HepG2 (cell line): Measurements from ENCODE around the gene RUVBL1. TPM values are rescaled to one million over a fixed set of nuclear protein-coding genes. Genes with fewer than 3 reads are reported as not detected.

ENCODE experiments used
- BRF2 ChIP-seq: sonication (generic); formaldehyde crosslinking; IDR thresholded peaks from 2 replicates; pipeline ENCODE4 v1.8.1; 2022; ENCODE audit warnings: mild to moderate bottlenecking, missing genetic modification reagents
- CEBPG ChIP-seq: IDR thresholded peaks from 2 replicates; pipeline ENCODE4 v1.6.1; 2016
- DMAP1 ChIP-seq: IDR thresholded peaks from 2 replicates; pipeline ENCODE4 v1.6.1; 2016
- HMGXB4 ChIP-seq, 2 experiments: sonication (generic) in 1 of 2; formaldehyde crosslinking in 1 of 2; IDR thresholded peaks; 2 replicates each; pipeline versions ENCODE4 v1.4.0 to v1.6.1; 2018 to 2020; ENCODE audit warnings: missing genetic modification reagents in 2 of 2, borderline replicate concordance in 1 of 2, low read depth in 1 of 2, mild to moderate bottlenecking in 1 of 2, missing biosample characterization in 1 of 2
- KLF11 ChIP-seq: IDR thresholded peaks from 2 replicates; pipeline ENCODE4 v1.6.1; 2016; ENCODE audit warnings: missing compliant biosample characterization
- MEIS1 ChIP-seq: sonication (generic); formaldehyde crosslinking; IDR thresholded peaks from 2 replicates; pipeline ENCODE4 v1.9.0; 2021; ENCODE audit warnings: mild to moderate bottlenecking, missing genetic modification reagents, moderate library complexity, borderline replicate concordance
- PAWR ChIP-seq: sonication (generic); formaldehyde crosslinking; IDR thresholded peaks from 2 replicates; pipeline ENCODE4 v1.4.0; 2020; ENCODE audit warnings: missing genetic modification reagents, mild to moderate bottlenecking, borderline replicate concordance
- REL ChIP-seq: sonication (generic); formaldehyde crosslinking; conservative IDR thresholded peaks from 2 replicates; pipeline ENCODE4 v1.8.0; 2022; ENCODE audit warnings: mild to moderate bottlenecking, missing genetic modification reagents, moderate library complexity
- STAT5B ChIP-seq: sonication (generic); formaldehyde crosslinking; IDR thresholded peaks from 2 replicates; pipeline ENCODE4 v1.4.0; 2020; ENCODE audit warnings: missing genetic modification reagents
- ZBTB20 ChIP-seq: sonication (generic); formaldehyde crosslinking; IDR thresholded peaks from 2 replicates; pipeline ENCODE4 v1.8.1; 2023; ENCODE audit warnings: missing genetic modification reagents, low read depth, mild to moderate bottlenecking, borderline replicate concordance
- ZNF747 ChIP-seq: sonication (generic); formaldehyde crosslinking; IDR thresholded peaks from 2 replicates; pipeline ENCODE4 v1.8.1; 2023; ENCODE audit warnings: missing genetic modification reagents, mild to moderate bottlenecking, borderline replicate concordance
- polyA plus RNA-seq, 8 experiments: library from polyadenylated mRNA; depleted of rRNA in 3 of 8; stranded (reverse) in 7 of 8; unstranded in 1 of 8; fragments of >200 nt; fragmentation: Illumina TruSeq in 4 of 8; extraction: Trizol in 4 of 8; gene quantifications; 2 replicates each; pipeline versions ENCODE4 v1.2.1 to v1.2.3, GENCODE V29; 2011 to 2016; ENCODE audit warnings: low read depth in 4 of 8, missing spikeins in 1 of 8, mixed read lengths in 1 of 8; ENCODE audit not compliant: insufficient read depth in 1 of 8
- total RNA-seq, 5 experiments: library from RNA; depleted of rRNA; stranded (reverse); fragments of >200 nt; fragmentation: Illumina TruSeq; extraction: Trizol; gene quantifications; 2 replicates each; pipeline ENCODE4 v1.2.3, GENCODE V29; 2016; ENCODE audit warnings: low read depth in 1 of 5
- TF ChIP-seq, protein P1 (sequence below): IDR thresholded peaks from 2 replicates; pipeline ENCODE4 v1.6.1; 2016; ENCODE audit warnings: missing compliant biosample characterization, missing genetic modification reagents, borderline replicate concordance
- TF ChIP-seq, protein P2 (sequence below): sonication (generic); formaldehyde crosslinking; IDR thresholded peaks from 2 replicates; pipeline ENCODE4 v1.5.0; 2020; ENCODE audit warnings: missing genetic modification reagents, mild to moderate bottlenecking, borderline replicate concordance
- TF ChIP-seq, protein P3 (sequence below): sonication (generic); formaldehyde crosslinking; IDR thresholded peaks from 2 replicates; pipeline ENCODE4 v1.5.0; 2020; ENCODE audit warnings: missing genetic modification reagents
- TF ChIP-seq, protein P4 (sequence below): sonication (generic); formaldehyde crosslinking; IDR thresholded peaks from 2 replicates; pipeline ENCODE4 v1.4.0; 2020; ENCODE audit warnings: missing genetic modification reagents, borderline replicate concordance
- TF ChIP-seq, protein P5 (sequence below): sonication (generic); formaldehyde crosslinking; IDR thresholded peaks from 2 replicates; pipeline ENCODE4 v1.4.0; 2020; ENCODE audit warnings: missing genetic modification reagents, mild to moderate bottlenecking, borderline replicate concordance

The RUVBL1 gene
- total and polyA plus RNA-seq, 2 of the 13 experiments (the other 11 are each of a cell fraction or from before 2014, with no cell fraction given): 32.7 to 86.3 TPM

DNA sequence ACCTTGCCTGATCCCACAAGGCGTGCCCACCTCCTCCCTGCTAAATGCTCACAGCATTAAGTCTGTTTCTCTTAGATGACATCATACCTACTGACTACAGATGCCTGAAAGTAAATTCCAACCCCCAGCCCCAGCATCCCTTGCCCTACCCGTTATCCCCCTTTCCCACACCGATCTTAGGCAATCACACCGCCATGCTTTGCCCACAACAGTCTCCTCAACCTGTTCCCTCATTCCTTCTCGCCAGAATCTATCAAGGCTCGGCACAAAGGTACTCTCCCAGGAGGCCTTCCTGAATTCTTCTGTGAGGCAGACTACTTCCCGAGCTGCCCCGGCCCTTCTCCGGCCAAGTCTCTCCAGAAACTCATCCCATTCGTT lies 72.2 kb downstream of the RUVBL1 start (continued):
- TF ChIP-seq HMGXB4 (CRISPR knock-in tag; IDR thresholded peaks at IDR 0.05; ENCODE audit: borderline replicate concordance in 1 of 2, low read depth in 1 of 2) (0 out of 4 replicates have a peak, but pooled peaks of 1 of the 2 experiments have one; percentile 9), ZNF747 (CRISPR knock-in tag) (no peak), KLF11 (no peak), STAT5B (no peak), BRF2 (CRISPR knock-in tag) (0 out of 2 replicates have a peak, but pooled peaks have one; percentile 19), REL (CRISPR knock-in tag) (0 out of 2 replicates have a peak, but pooled peaks have one; percentile 11), PAWR (CRISPR knock-in tag) (no peak), DMAP1 (CRISPR knock-in tag) (0 out of 2 replicates have a peak, but pooled peaks have one; percentile 2), ZBTB20 (CRISPR knock-in tag) (no peak), MEIS1 (CRISPR knock-in tag) (no peak), CEBPG (peak; percentile 43; the same call in 1 of the 2 replicates)
- TF ChIP-seq, protein P1, sequence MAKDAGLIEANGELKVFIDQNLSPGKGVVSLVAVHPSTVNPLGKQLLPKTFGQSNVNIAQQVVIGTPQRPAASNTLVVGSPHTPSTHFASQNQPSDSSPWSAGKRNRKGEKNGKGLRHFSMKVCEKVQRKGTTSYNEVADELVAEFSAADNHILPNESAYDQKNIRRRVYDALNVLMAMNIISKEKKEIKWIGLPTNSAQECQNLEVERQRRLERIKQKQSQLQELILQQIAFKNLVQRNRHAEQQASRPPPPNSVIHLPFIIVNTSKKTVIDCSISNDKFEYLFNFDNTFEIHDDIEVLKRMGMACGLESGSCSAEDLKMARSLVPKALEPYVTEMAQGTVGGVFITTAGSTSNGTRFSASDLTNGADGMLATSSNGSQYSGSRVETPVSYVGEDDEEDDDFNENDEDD (CRISPR knock-in tag): no peak
- TF ChIP-seq, protein P2, sequence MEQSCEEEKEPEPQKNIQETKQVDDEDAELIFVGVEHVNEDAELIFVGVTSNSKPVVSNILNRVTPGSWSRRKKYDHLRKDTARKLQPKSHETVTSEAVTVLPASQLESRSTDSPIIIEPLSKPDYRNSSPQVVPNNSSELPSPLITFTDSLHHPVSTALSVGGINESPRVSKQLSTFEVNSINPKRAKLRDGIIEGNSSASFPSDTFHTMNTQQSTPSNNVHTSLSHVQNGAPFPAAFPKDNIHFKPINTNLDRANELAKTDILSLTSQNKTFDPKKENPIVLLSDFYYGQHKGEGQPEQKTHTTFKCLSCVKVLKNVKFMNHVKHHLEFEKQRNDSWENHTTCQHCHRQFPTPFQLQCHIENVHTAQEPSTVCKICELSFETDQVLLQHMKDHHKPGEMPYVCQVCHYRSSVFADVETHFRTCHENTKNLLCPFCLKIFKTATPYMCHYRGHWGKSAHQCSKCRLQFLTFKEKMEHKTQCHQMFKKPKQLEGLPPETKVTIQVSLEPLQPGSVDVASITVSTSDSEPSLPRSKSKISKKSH (CRISPR knock-in tag): no peak
- TF ChIP-seq, protein P3, sequence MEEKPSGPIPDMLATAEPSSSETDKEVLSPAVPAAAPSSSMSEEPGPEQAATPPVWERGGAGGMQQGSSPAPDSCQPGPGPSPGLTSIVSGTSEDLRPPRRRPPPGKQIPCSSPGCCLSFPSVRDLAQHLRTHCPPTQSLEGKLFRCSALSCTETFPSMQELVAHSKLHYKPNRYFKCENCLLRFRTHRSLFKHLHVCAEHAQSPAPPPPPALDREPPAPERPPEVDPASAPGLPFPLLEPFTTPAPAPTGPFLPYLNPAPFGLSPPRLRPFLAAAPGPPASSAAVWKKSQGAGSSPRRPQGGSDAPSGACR (CRISPR knock-in tag): peak; percentile 69; the same call in 1 of the 2 replicates
- TF ChIP-seq, protein P4, sequence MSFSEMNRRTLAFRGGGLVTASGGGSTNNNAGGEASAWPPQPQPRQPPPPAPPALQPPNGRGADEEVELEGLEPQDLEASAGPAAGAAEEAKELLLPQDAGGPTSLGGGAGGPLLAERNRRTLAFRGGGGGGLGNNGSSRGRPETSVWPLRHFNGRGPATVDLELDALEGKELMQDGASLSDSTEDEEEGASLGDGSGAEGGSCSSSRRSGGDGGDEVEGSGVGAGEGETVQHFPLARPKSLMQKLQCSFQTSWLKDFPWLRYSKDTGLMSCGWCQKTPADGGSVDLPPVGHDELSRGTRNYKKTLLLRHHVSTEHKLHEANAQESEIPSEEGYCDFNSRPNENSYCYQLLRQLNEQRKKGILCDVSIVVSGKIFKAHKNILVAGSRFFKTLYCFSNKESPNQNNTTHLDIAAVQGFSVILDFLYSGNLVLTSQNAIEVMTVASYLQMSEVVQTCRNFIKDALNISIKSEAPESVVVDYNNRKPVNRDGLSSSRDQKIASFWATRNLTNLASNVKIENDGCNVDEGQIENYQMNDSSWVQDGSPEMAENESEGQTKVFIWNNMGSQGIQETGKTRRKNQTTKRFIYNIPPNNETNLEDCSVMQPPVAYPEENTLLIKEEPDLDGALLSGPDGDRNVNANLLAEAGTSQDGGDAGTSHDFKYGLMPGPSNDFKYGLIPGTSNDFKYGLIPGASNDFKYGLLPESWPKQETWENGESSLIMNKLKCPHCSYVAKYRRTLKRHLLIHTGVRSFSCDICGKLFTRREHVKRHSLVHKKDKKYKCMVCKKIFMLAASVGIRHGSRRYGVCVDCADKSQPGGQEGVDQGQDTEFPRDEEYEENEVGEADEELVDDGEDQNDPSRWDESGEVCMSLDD (CRISPR knock-in tag): 0 out of 2 replicates have a peak, but pooled peaks have one; percentile 8
- TF ChIP-seq, protein P5, sequence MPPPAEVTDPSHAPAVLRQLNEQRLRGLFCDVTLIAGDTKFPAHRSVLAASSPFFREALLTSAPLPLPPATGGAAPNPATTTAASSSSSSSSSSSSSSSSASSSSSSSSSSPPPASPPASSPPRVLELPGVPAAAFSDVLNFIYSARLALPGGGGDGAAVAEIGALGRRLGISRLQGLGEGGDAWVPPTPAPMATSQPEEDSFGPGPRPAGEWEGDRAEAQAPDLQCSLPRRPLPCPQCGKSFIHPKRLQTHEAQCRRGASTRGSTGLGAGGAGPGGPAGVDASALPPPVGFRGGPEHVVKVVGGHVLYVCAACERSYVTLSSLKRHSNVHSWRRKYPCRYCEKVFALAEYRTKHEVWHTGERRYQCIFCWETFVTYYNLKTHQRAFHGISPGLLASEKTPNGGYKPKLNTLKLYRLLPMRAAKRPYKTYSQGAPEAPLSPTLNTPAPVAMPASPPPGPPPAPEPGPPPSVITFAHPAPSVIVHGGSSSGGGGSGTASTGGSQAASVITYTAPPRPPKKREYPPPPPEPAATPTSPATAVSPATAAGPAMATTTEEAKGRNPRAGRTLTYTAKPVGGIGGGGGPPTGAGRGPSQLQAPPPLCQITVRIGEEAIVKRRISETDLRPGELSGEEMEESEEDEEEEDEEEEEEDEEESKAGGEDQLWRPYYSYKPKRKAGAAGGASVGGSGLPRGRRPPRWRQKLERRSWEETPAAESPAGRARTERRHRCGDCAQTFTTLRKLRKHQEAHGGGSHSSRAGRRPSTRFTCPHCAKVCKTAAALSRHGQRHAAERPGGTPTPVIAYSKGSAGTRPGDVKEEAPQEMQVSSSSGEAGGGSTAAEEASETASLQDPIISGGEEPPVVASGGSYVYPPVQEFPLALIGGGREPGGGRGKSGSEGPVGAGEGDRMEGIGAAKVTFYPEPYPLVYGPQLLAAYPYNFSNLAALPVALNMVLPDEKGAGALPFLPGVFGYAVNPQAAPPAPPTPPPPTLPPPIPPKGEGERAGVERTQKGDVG (CRISPR knock-in tag): no peak
